K562 (cell line): ENCODE measurements around the gene CPZ. TPM values are rescaled to one million over a fixed set of nuclear protein-coding genes. Genes with fewer than 3 reads are reported as not detected.

ENCODE experiments used
- ATAC-seq: fragments of 200-7000 bp; cut with Tn5 transposase; 3 replicates; pipeline ENCODE4 v1.9.1; 2020; ENCODE audit warnings: moderate library complexity
- BruUV-seq: library from RNA; stranded (reverse); fragments of 400-500 nt; replicated peaks from 2 replicates; lab custom pipeline; 2021; lab: Mats Ljungman, UMichigan
- CTCF ChIA-PET: fragments of 300-600 bp; formaldehyde crosslinking; extraction: SDS; loops from one replicate; lab custom pipeline; 2021; ENCODE audit warnings: low intra/inter-chr PET ratio; lab: Yijun Ruan, JAX
- POLR2A ChIA-PET: fragments of 300-600, 350-650 bp; sonication (Branson Sonifier 250); formaldehyde crosslinking; extraction: SDS; loops from one replicate; lab custom pipeline; 2021; ENCODE audit warnings: antibody characterized with exemption, inconsistent platforms; lab: Yijun Ruan, JAX
- DNase-seq, 4 experiments: peaks; one replicate each; pipeline versions ENCODE4 v3.0.0 to v3.0.0-alpha.2; 2011 to 2018; ENCODE audit warnings: low spot score in 3 of 4, mixed read lengths in 3 of 4; ENCODE audit errors: extremely low read depth in 1 of 4
- FAIRE-seq: peaks from 2 replicates; lab custom pipeline; 2011; peaks lifted over from hg19 to GRCh38; lab: Jason Lieb, UNC
- H2AFZ ChIP-seq: 2 replicates; pipeline ENCODE4 v1.6.0; 2011; ENCODE audit warnings: low read depth, low read length, control low read depth, inconsistent platforms
- H3K27ac ChIP-seq: fragments of 200-600 bp; 3 replicates; pipeline ENCODE4 v1.8.0; 2011; ENCODE audit warnings: low read depth, mild to moderate bottlenecking, control low read depth, inconsistent platforms, low read length, moderate library complexity, mixed read lengths; ENCODE audit errors: extremely low read depth
- H3K27me3 ChIP-seq, 2 experiments: fragments of 300-600 bp in 1 of 2; 2 replicates in 1 of 2; 3 replicates in 1 of 2; pipeline versions ENCODE4 v1.6.0 to v1.8.0; 2011; ENCODE audit warnings: inconsistent platforms in 2 of 2, low read length in 2 of 2, mild to moderate bottlenecking in 1 of 2, mixed read lengths in 1 of 2, moderate library complexity in 1 of 2; ENCODE audit not compliant: control insufficient read depth in 2 of 2, insufficient read depth in 2 of 2
- H3K36me3 ChIP-seq: fragments of 300-600 bp; 3 replicates; pipeline ENCODE4 v1.8.0; 2011; ENCODE audit warnings: mild to moderate bottlenecking, low read length, inconsistent platforms; ENCODE audit not compliant: control insufficient read depth, insufficient read depth
- H3K4me1 ChIP-seq, 2 experiments: fragments of 200-600 bp in 1 of 2; replicated peaks in 1 of 2; 2 replicates in 1 of 2; 3 replicates in 1 of 2; pipeline versions ENCODE4 v1.5.1 to v1.8.0; 2011; ENCODE audit warnings: inconsistent platforms in 2 of 2, low read length in 2 of 2, mild to moderate bottlenecking in 1 of 2, mixed read lengths in 1 of 2, moderate library complexity in 1 of 2; ENCODE audit not compliant: control insufficient read depth in 2 of 2, insufficient read depth in 2 of 2
- H3K4me2 ChIP-seq: 2 replicates; pipeline ENCODE4 v1.6.1; 2011; ENCODE audit warnings: low read length, control low read depth, inconsistent platforms, mixed read lengths; ENCODE audit not compliant: insufficient read depth
- H3K4me3 ChIP-seq: fragments of 200-600 bp; sonication (generic), shearing (Covaris generic); 2 replicates; pipeline ENCODE4 v1.5.1; 2016; ENCODE audit warnings: control low read depth, inconsistent platforms
- H3K79me2 ChIP-seq: fragments of 200-600 bp; 3 replicates; pipeline ENCODE4 v1.8.0; 2011; ENCODE audit warnings: low read length, inconsistent platforms; ENCODE audit not compliant: control insufficient read depth, insufficient read depth
- H3K9ac ChIP-seq, 2 experiments: 2 replicates each; pipeline versions ENCODE4 v1.6.0 to v1.6.1; 2011; ENCODE audit warnings: low read depth in 2 of 2, low read length in 2 of 2, control low read depth in 1 of 2, inconsistent platforms in 1 of 2, mild to moderate bottlenecking in 1 of 2, mixed read lengths in 1 of 2; ENCODE audit not compliant: insufficient read depth in 1 of 2
- H3K9me1 ChIP-seq: one replicate; pipeline ENCODE4 v1.6.0; 2011; ENCODE audit warnings: inconsistent platforms, mild to moderate bottlenecking, low read length, moderate library complexity; ENCODE audit not compliant: control insufficient read depth, insufficient read depth
- H3K9me3 ChIP-seq: replicated peaks from 2 replicates; pipeline ENCODE4 v1.5.1; 2011; ENCODE audit warnings: low read depth, low read length, inconsistent platforms; ENCODE audit not compliant: control insufficient read depth, insufficient read depth
- H4K20me1 ChIP-seq: replicated peaks from 2 replicates; pipeline ENCODE4 v1.6.1; 2011; ENCODE audit warnings: low read length, inconsistent platforms, mixed read lengths; ENCODE audit not compliant: control insufficient read depth, insufficient read depth
- NUFIP1 ChIP-seq: fragments of 450-650 bp; IDR thresholded peaks from 2 replicates; pipeline ENCODE4 v1.6.1; 2018; ENCODE audit not compliant: partially characterized antibody
- ZBTB49 ChIP-seq: sonication (generic); formaldehyde crosslinking; IDR thresholded peaks from 2 replicates; pipeline ENCODE4 v1.8.0; 2022; ENCODE audit warnings: missing genetic modification reagents, mild to moderate bottlenecking, borderline replicate concordance
- ZNF24 ChIP-seq: fragments of 450-650 bp; IDR thresholded peaks from 2 replicates; pipeline ENCODE4 v1.6.1; 2016
- WGBS: fragments of 100-300 bp; shearing (Covaris generic); methylation state at CpG from one replicate; pipeline ENCODE4 v1.1.6; 2016; ENCODE audit warnings: low coverage, mixed read lengths; ENCODE audit not compliant: insufficient coverage; ENCODE audit errors: missing lambda C conversion rate; 5-methylcytosine and 5-hydroxymethylcytosine counted together
- in situ Hi-C: fragments of 300-500 bp; cut with MboI; formaldehyde crosslinking; loops from 4 replicates; pipeline ENCODE4 v1.15.0; 2018; ENCODE audit warnings: inconsistent platforms, mixed read lengths
- intact Hi-C: fragments of 100-400 bp; cut with micrococcal nuclease; formaldehyde crosslinking; loops from 2 replicates; pipeline ENCODE4 v1.14.2; 2022
- polyA plus RNA-seq, 8 experiments: library from polyadenylated mRNA; depleted of rRNA in 4 of 8; stranded (reverse) in 5 of 8; unstranded in 3 of 8; fragments of >200 nt; fragmentation: Nextera tagmentation in 2 of 8; fragmentation: Illumina TruSeq in 1 of 8; extraction: Ambion mirVana in 2 of 8; extraction: Trizol in 1 of 8; gene quantifications; 2 replicates each; pipeline versions ENCODE4 v1.2.1 to v1.2.3, GENCODE V29; 2011 to 2014; ENCODE audit warnings: inconsistent platforms in 1 of 8, missing spikeins in 1 of 8
- total RNA-seq, 7 experiments: library from RNA; depleted of rRNA in 6 of 7; stranded (reverse); fragments of >200 nt in 6 of 7; fragmentation: Illumina TruSeq in 2 of 7; extraction: Trizol in 2 of 7; gene quantifications; 2 replicates each; pipeline versions ENCODE4 v1.2.1 to v1.2.3, GENCODE V29; 2011 to 2021; ENCODE audit warnings: low replicate concordance in 1 of 7
- TF ChIP-seq, protein P1 (sequence below): sonication (generic); formaldehyde crosslinking; IDR thresholded peaks from 2 replicates; pipeline ENCODE4 v1.8.0; 2022; ENCODE audit warnings: mild to moderate bottlenecking, missing genetic modification reagents

Gene CPZ
- total and polyA plus RNA-seq, 9 of the 15 experiments (the other 6 are each of a cell fraction or from before 2014, with no cell fraction given), result 0.06 to 2.2 (median 1.2) TPM; not detected in 1

- Histone ChIP-seq H3K4me3 (no peak overlapping the region), H3K4me1 (peaks cover 0 to 17% of the 10 kb centered on the region in 2 experiments; a peak in 2 of 5 replicates), H3K4me2 (no peak overlapping the region), H4K20me1 (no peaks in the 10 kb centered on the region), H2AFZ (no peak overlapping the region), H3K27ac (no peak overlapping the region), H3K9ac (no peak overlapping the region), H3K79me2 (no peaks in the 10 kb centered on the region), H3K9me3 (no peaks in the 10 kb centered on the region), H3K27me3 (0 out of 5 replicates have a peak, but pooled peaks cover 0 to 6% of the 10 kb centered on the region in 2 experiments), H3K36me3 (no peaks in the 10 kb centered on the region), H3K9me1 (no peaks in the 10 kb centered on the region)
- intact Hi-C loops, result loop anchor here (10.0 kb wide), 1 partner anchor 306 kb away; no protein-coding TSS in a partner anchor
- peak; percentile 88 for TF ChIP-seq ZNF24
- TF ChIP-seq NUFIP1, result no peak
- no peak for TF ChIP-seq ZBTB49
- TF ChIP-seq, protein P1, sequence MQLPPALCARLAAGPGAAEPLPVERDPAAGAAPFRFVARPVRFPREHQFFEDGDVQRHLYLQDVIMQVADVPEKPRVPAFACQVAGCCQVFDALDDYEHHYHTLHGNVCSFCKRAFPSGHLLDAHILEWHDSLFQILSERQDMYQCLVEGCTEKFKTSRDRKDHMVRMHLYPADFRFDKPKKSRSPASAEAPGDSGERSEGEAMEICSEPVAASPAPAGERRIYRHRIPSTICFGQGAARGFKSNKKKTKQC, result no peak
- ChIA-PET POLR2A (no interaction called here), CTCF (interaction anchor here (0.5 kb wide), 1 partner anchor 232 kb away, joined by 3 read pairs; no protein-coding TSS in a partner anchor)
- ATAC-seq, result no peak
- no TSS peak for BruUV-seq
- in situ Hi-C loops, result no loop called here
- WGBS, result 20% methylated on average over 5 of the region's 5 CpGs
- no peak for FAIRE-seq
- no peak for DNase-seq
Observed at GRCh38 chr4:8608714-8609391, 16.3 kb downstream of the CPZ start.
